Upper lobe of left lung (tissue), 6 donors: Measurements from ENCODE around the gene NDRG4. TPM values are rescaled to one million over a fixed set of nuclear protein-coding genes. Genes with fewer than 3 reads are reported as not detected.

Experiments used
- ATAC-seq, 2 donors: fragments of 200-7000 bp; cut with Tn5 transposase; one replicate each; pipeline ENCODE4 v1.9.1; 2022; ENCODE audit warnings: mild to moderate bottlenecking in 2 of 2, moderate library complexity in 2 of 2; ENCODE audit not compliant: low FRiP score in 2 of 2
- DNase-seq, 2 donors: peaks; one replicate each; pipeline ENCODE4 v3.0.0-alpha.2; 2019 to 2020
- H3K27ac ChIP-seq, 4 donors: fragments of 200-600 bp; sonication (generic); one replicate each; pipeline ENCODE4 v1.5.1; 2016 to 2019
- H3K27me3 ChIP-seq, 4 donors: fragments of 200-600 bp; sonication (generic); one replicate each; pipeline ENCODE4 v1.5.1; 2017 to 2019
- H3K36me3 ChIP-seq, 4 donors: fragments of 200-600 bp; sonication (generic); one replicate each; pipeline ENCODE4 v1.5.1; 2016 to 2019
- H3K4me1 ChIP-seq, 4 donors: fragments of 200-600 bp; sonication (generic); one replicate each; pipeline ENCODE4 v1.5.1; 2018 to 2019
- H3K4me3 ChIP-seq, 4 donors: fragments of 200-600 bp; sonication (generic); one replicate each; pipeline ENCODE4 v1.5.1; 2017 to 2019; ENCODE audit warnings: mild to moderate bottlenecking in 2 of 4, moderate library complexity in 1 of 4
- H3K9me3 ChIP-seq, 4 donors: fragments of 200-600 bp; sonication (generic); one replicate each; pipeline ENCODE4 v1.5.1; 2018 to 2019
- CTCF ChIP-seq, 6 experiments: fragments of 450-650 bp in 4 of 6; fragments of 200-600 bp in 2 of 6; sonication (generic) in 2 of 6; IDR thresholded peaks; one replicate each; pipeline ENCODE4 v1.5.1; 2016 to 2019; ENCODE audit warnings: antibody characterized with exemption in 6 of 6
- EP300 ChIP-seq, 4 donors: sonication (generic); formaldehyde crosslinking; IDR thresholded peaks; one replicate each; pipeline ENCODE4 v1.5.1; 2017; ENCODE audit warnings: antibody characterized with exemption in 4 of 4, control low read depth in 2 of 4
- POLR2A ChIP-seq, 4 donors: fragments of 450-650 bp; IDR thresholded peaks; one replicate each; pipeline ENCODE4 v1.5.1; 2016 to 2017; ENCODE audit warnings: antibody characterized with exemption in 4 of 4, mild to moderate bottlenecking in 2 of 4
- POLR2AphosphoS5 ChIP-seq, 2 donors: sonication (generic); formaldehyde crosslinking; IDR thresholded peaks; one replicate each; pipeline ENCODE4 v1.5.1; 2017; ENCODE audit warnings: antibody characterized with exemption in 2 of 2
- WGBS, 2 donors: methylation state at CpG; one replicate each; pipeline ENCODE4 v1.1.5; 2017 to 2018; 5-methylcytosine and 5-hydroxymethylcytosine counted together
- small RNA-seq, 4 donors: library from RNA; depleted of rRNA; stranded (forward); fragments of <200 nt; gene quantifications; one replicate each; pipeline ENCODE3, GENCODE V24; 2016
- total RNA-seq, 6 donors: library from RNA; depleted of rRNA in 4 of 6; stranded (reverse); fragments of >200 nt in 4 of 6; gene quantifications; one replicate each; pipeline versions ENCODE4 v1.1.0 to v1.2.1, GENCODE V29; 2016 to 2021
- donor health status: DM: no; HTN: no; CAD: no; lungs with moderate emphysema.
- donor health status: DM: no; HTN: yes; CAD: no; lungs with severe emphysema.

NDRG4 gene
- total RNA-seq, 6 donors from 2014 or later, result 25.1 to 81.0 (median 30.5) TPM

DNA sequence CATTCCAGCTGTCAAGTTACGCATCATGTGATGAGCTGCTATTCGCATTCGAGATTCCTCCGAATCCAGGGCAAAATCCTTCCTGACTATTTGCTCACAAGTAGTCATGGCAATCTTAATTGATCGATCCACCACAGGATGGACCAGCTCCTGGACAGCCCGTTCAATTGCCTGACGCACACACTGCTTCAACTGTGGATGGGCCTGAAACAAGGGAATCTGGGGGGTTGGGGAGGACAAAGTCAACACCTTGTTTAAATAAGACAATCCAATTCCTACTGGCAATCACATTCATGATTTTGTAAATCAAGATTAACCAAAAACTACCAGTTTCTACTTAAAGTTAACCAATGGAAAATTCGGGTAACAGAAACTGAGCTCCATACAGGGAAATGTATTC lies 43.7 kb downstream of the NDRG4 start:
- peaks cover 63 to 100% (median 92%) of the 10 kb centered on the region in 4 donors for H3K36me3 ChIP-seq

DNA sequence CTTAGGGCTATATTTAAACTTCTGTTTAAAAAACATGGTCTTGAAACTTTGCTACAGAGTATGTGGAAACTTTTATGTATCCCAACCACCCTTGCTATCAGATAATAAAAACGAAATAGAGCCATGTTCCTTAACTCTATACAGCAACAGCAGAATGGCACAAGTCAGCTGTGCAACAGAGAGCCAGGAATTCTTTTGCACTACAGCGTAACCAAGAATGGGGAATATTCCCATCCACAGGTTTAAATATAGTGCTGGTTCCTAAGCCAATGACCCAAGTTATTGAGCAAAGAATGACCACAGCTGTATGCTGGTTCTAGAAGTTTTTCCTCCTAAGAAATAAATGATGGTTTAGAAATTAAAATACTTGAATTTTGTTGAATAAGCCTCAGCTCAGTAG lies 48.4 kb downstream of the NDRG4 start:
- WGBS, 2 donors, result 72 to 84% methylated on average over 2 of the region's 2 CpGs
- no peak for DNase-seq
- peaks cover 63 to 100% (median 86%) of the 10 kb centered on the region in 4 donors for H3K36me3 ChIP-seq
- no peak overlapping the region for H3K4me3 ChIP-seq
- H3K4me1 ChIP-seq, result no peaks in the 10 kb centered on the region
- TF ChIP-seq EP300 (IDR thresholded peaks at IDR 0.05) (no peak), CTCF (IDR thresholded peaks at IDR 0.05) (no peak), POLR2AphosphoS5 (IDR thresholded peaks at IDR 0.05) (no peak), POLR2A (IDR thresholded peaks at IDR 0.05) (no peak)
- no peak overlapping the region for H3K27ac ChIP-seq
- H3K9me3 ChIP-seq, result no peaks in the 10 kb centered on the region
- no peak for ATAC-seq
- no peaks in the 10 kb centered on the region for H3K27me3 ChIP-seq

More for the DNA sequence above, 43.7 kb downstream of the NDRG4 start:
- H3K4me1 ChIP-seq, result no peaks in the 10 kb centered on the region
- ATAC-seq, result no peak
- no peaks in the 10 kb centered on the region for H3K9me3 ChIP-seq
- H3K4me3 ChIP-seq, result no peak overlapping the region
- 94 to 97% methylated on average over 8 of the region's 8 CpGs for WGBS, 2 donors
- no peaks in the 10 kb centered on the region for H3K27me3 ChIP-seq
- H3K27ac ChIP-seq, result no peak overlapping the region
- DNase-seq, result no peak
- TF ChIP-seq CTCF (IDR thresholded peaks at IDR 0.05), result no peak
- no peak for TF ChIP-seq EP300 (IDR thresholded peaks at IDR 0.05)
- no peak for TF ChIP-seq POLR2A (IDR thresholded peaks at IDR 0.05)
- TF ChIP-seq POLR2AphosphoS5 (IDR thresholded peaks at IDR 0.05), result no peak

DNA sequence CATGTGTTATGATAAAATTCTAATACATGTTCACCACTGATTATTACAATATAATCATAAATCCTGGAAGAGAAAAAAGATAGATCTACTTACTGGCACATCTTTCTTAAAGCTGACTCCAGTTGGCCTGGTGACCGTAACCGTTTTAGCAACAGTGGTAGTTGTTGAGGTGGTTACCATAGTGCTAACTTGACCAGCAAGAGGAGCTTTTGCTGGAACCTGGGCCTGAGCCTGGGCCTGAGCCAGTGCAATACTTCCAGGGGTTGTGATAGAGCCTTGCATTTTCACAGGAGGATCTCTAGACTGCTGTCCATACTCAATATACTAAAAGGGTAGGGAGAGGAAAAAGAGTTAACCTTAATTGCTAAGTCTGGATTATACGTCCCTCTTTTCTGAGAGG lies 51.6 kb downstream of the NDRG4 start:
- Histone ChIP-seq H3K36me3 (peaks cover 56 to 100% (median 85%) of the 10 kb centered on the region in 4 donors), H3K4me3 (no peak overlapping the region), H3K27ac (no peak overlapping the region), H3K9me3 (no peaks in the 10 kb centered on the region), H3K27me3 (no peaks in the 10 kb centered on the region), H3K4me1 (no peaks in the 10 kb centered on the region)
- 81 to 88% methylated on average over 3 of the region's 3 CpGs for WGBS, 2 donors
- TF ChIP-seq POLR2A (IDR thresholded peaks at IDR 0.05), result no peak
- no peak for TF ChIP-seq CTCF (IDR thresholded peaks at IDR 0.05)
- no peak for TF ChIP-seq EP300 (IDR thresholded peaks at IDR 0.05)
- TF ChIP-seq POLR2AphosphoS5 (IDR thresholded peaks at IDR 0.05), result no peak
- ATAC-seq (no peak), DNase-seq (no peak)

- H3K27me3 ChIP-seq, result no peaks in the 10 kb centered on the region
- DNase-seq (no peak), ATAC-seq (no peak)
- WGBS, 2 donors, result 87 to 91% methylated on average over 2 of the region's 2 CpGs
- peaks cover 55 to 95% (median 73%) of the 10 kb centered on the region in 4 donors for H3K36me3 ChIP-seq
- no peak for TF ChIP-seq EP300 (IDR thresholded peaks at IDR 0.05)
- no peak for TF ChIP-seq POLR2A (IDR thresholded peaks at IDR 0.05)
- no peak for TF ChIP-seq POLR2AphosphoS5 (IDR thresholded peaks at IDR 0.05)
- no peak for TF ChIP-seq CTCF (IDR thresholded peaks at IDR 0.05)
- H3K4me1 ChIP-seq, result no peaks in the 10 kb centered on the region
- H3K4me3 ChIP-seq, result no peak overlapping the region
- H3K9me3 ChIP-seq, result no peaks in the 10 kb centered on the region
- no peak overlapping the region for H3K27ac ChIP-seq
These were observed 56.7 kb downstream of the NDRG4 start for GRCh38 chr16:58556678-58557077.

Small RNA genes lying within 50 kb of the gene (small RNA-seq; reads per million reads assigned to genes)
- 0 reads per million in 4 donors for gene RNU6-103P
- 53.8 to 116 (median 83.8) reads per million in 4 donors for gene SNORA46
- 0 reads per million in 4 donors for gene SNORA50A

Other genes starting within 250 kb of the NDRG4 start
- gene PRSS54, start 205.1 kb upstream of the NDRG4 start, total RNA-seq, result not detected
- gene GINS3, start 107.7 kb upstream of the NDRG4 start, total RNA-seq, result 1 to 10 TPM; 1.0 to 4.0 (median 2.9) TPM
- 10 to 100 TPM; 17.3 to 78.6 (median 31.7) TPM for gene SETD6, start 15.4 kb downstream of the NDRG4 start, total RNA-seq
- gene CNOT1, start 129.7 kb downstream of the NDRG4 start, total RNA-seq, result 100 to 1,000 TPM in 5 of 6 donors, 10 to 100 TPM in 1; 78.9 to 158 (median 151) TPM
- 10 to 100 TPM in 5 of 6 donors, 1 to 10 TPM in 1; 6.5 to 34.6 (median 22.4) TPM for gene SLC38A7, start 184.6 kb downstream of the NDRG4 start, total RNA-seq
- gene GOT2, start 234.2 kb downstream of the NDRG4 start, total RNA-seq, result 10 to 100 TPM; 28.4 to 52.9 (median 47.2) TPM